A172 (cell line): ENCODE data around the gene FCHO1. TPM values are rescaled to one million over a fixed set of nuclear protein-coding genes. Genes with fewer than 3 reads are reported as not detected.

ENCODE experiments used
- DNase-seq: peaks from one replicate; pipeline ENCODE4 v3.0.0-alpha.2; 2015; ENCODE audit warnings: low spot score
- total RNA-seq: library from RNA; depleted of rRNA; stranded (reverse); fragments of >200 nt; shearing (Covaris generic); gene quantifications from 2 replicates; pipeline ENCODE4 v1.2.3, GENCODE V29; 2014

The FCHO1 gene
- total RNA-seq, 1 experiment from 2014 or later = 2.1 TPM

DNA sequence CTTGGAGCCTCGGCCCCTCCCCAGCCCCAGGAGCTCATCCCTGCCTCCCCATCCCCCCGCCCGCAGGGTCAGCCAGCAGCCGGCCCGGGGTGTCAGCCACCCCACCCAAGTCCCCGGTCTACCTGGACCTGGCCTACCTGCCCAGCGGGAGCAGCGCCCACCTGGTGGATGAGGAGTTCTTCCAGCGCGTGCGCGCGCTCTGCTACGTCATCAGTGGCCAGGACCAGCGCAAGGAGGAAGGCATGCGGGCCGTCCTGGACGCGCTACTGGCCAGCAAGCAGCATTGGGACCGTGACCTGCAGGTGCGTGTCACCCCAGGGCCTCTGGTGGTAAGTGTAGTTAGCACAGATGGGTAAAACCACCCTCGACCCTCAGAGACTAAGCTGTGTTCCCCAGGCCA, 18.1 kb upstream of the FCHO1 start:
- no peak for DNase-seq

GRCh38 chr19:17734146-17734545, 17.1 kb upstream of the FCHO1 start:
- DNase-seq = no peak

DNA sequence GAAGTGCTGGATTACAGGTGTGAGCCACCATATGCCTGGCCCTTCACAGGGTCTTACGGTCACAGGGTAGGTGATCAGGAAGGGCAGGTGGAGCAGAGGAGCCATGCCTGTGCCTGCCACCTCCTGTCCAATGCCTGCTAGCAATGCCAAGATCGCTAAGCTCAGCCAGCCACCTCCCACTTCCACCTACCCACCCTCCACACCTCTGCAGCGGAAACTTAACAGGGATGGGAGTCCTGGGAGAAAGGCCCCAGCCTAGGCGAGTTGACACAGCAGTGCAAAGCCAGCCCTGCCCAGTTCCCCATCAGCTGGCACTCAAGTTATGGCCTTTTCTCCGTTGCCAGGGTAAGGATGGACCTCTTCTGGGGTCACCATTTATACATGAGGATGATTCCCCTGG, 15.9 kb upstream of the FCHO1 start:
- DNase-seq = no peak

- peak; percentile 37 for DNase-seq
These were observed 13.6 kb upstream of the FCHO1 start for GRCh38 chr19:17737690-17738153.

- DNase-seq = no peak
These were observed 12.0 kb upstream of the FCHO1 start for GRCh38 chr19:17739121-17739875.

DNA sequence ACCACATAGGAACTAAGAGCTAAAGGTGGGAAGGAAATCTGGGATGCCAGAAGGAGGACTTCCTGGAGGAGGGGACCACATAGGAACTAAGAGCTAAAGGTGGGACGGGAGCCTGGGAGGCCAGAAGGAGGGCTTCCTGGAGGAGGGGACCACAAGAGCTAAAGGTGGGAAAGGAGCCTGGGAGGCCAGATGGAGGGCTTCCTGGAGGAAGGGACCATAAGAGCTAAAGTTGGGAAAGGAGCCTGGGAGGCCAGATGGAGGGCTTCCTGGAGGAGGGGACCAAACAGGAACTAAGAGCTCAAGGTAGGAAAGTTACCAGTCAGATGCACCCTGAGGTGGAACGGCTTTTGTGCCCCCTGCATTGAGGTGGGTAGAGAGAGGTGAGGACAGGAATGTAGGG, 9.8 kb upstream of the FCHO1 start:
- no peak for DNase-seq

DNA sequence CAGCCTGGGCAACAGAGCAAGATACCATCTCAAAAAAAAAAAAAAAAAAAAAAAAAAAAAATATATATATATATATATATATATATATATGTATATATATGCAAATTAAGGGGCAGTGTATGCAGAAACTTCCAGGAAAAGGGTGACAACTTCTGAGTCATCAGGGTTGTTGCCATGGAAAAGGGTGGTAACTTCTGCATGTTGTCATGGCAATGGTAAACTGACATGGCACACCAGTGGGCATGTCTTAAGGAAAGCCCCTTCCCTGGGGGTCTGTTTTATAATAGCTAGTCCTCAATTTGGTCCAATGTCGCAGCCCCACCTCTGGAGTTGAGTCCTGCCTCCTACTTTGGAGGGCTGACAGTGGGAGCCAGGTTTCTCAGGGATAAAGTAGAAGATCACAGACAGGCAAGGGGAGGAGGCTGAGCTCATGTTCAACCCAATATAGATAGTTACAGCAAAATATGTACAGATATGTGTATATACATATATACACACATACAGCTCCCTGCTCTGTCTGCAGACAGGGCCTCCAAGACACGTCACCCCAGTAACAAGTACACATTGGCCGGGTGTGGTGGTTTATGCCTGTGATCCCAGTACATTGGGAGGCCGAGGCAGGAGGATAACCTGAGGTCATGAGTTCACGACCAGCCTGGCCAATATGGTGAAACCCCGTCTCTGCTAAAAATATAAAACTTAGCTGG, 7.2 kb upstream of the FCHO1 start:
- DNase-seq = peak; percentile 48

DNA sequence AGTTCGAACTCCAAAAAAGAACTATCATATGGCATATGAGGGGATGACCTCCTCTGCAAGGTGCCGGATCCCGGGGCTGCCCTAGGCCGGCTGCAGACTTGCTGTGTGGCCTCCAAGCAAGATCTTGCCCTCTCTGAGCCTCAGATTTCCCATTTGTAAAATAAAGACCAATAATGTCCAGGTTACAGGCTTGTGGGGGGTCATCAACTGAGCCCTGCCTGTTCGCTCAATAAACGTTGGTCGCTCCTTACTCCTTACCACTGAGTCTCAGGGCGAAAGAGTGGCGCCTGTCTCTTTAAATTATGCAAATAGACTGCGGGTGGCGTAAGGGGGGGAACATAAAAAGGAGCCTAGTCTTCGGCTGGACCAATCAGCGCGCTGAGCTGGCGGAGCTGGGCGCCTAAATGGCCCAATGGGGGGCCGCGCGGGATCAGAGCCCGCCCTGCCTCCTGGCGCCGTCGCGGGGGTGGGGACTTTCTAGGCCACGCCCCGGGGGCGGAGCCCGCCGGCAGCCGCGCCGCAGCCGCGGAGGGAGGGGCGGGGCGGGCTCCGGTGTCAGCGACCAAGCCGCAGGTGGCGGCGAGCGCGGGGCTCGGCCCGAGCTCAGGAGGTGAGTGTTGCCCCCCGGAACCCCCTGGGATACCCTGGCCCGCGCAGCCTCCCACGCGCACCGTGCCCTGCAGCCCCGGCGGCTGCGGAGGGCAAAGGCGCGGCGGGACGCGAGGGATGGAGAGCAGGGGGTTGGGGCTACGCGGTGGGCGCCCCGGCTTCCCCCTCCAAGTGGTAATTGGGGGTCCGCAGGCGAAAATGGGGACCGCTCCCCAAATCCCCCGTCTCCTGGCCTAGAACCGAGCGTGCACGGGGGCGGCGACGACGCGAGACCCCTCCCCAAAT, 3.8 kb upstream of the FCHO1 start:
- DNase-seq = peak; percentile 94

DNA sequence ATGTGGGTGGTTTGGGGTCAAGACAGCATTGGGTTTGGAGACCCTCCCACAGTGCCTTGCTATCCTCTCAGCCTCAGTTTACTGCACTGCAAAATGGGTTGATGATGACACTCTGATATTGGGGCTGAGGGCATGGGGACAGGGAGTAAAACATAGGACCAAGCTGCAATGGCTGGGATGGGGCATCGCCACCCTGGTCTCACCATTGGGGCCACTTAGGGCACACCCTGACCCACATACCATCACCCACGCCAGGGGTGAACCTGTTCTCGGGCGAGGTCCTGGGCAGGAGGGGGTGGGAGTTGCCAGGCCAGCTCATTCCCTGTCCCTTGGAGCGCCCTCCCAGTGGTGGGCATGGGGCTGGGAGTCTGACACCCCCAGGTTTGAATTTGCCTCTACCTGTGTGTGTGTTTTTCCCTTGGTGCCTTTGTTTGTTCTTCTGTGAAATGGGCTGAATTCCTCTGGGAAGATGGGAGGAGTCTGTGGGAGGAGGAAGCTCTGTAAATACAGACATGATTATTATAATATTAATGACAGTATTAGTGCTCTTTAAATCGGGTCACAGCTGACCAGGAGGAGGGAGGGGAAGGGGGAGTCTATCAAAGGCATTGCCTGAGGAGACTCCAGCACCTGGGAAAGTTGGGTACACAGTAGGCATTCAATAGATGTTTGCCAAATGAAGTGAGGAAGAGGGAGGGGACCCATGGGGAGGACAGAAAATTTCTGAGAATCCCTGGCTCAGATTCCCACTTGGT, 2.2 kb upstream of the FCHO1 start:
- no peak for DNase-seq

- no peak for DNase-seq
These were observed 1.4 kb upstream of the FCHO1 start for GRCh38 chr19:17749912-17750317.

- DNase-seq = no peak
These were observed 616 bp downstream of the FCHO1 start for GRCh38 chr19:17751912-17752273.

DNA sequence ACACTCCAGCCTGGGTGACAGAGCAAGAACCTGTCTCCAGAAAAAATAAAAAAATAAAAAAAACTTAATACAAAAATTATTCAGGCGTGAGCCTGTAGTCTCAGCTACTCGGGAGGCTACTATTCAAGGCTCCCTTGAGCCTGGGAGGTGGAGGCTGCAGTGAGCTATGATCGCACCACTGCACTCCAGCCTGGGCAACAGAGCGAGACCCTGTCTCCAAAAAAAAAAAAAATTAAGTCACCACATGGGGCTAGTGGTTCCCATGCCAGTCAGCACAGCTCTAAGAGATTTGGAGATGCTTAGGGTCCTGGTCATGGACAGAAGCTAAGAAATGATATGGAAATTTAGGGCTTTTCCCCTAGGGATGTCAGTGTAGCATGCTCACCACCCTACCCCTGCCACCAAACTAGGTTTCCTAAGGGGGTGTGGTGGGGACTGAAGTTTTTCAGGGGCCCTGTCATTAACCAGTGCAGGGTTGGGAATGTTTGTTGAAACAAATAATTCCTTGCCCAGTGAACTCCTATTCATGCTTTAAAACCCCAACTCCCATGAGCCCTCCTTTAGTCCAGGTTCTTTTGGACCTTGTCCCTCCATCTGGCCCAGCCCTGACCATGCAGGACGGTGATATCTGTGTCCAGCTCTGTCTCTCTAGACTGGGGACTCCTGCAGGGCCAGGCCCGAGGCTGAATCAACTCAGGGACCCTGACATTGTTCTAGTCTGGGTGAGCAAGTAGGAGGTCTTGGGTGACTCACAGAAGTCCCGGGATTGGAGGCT, 1.8 kb downstream of the FCHO1 start:
- DNase-seq = no peak

- no peak for DNase-seq
These were observed 2.7 kb downstream of the FCHO1 start for GRCh38 chr19:17753976-17754375.

- DNase-seq = no peak
These were observed 3.6 kb downstream of the FCHO1 start for GRCh38 chr19:17754634-17755442.

- DNase-seq = no peak
These were observed 4.2 kb downstream of the FCHO1 start for GRCh38 chr19:17755443-17755890.

DNA sequence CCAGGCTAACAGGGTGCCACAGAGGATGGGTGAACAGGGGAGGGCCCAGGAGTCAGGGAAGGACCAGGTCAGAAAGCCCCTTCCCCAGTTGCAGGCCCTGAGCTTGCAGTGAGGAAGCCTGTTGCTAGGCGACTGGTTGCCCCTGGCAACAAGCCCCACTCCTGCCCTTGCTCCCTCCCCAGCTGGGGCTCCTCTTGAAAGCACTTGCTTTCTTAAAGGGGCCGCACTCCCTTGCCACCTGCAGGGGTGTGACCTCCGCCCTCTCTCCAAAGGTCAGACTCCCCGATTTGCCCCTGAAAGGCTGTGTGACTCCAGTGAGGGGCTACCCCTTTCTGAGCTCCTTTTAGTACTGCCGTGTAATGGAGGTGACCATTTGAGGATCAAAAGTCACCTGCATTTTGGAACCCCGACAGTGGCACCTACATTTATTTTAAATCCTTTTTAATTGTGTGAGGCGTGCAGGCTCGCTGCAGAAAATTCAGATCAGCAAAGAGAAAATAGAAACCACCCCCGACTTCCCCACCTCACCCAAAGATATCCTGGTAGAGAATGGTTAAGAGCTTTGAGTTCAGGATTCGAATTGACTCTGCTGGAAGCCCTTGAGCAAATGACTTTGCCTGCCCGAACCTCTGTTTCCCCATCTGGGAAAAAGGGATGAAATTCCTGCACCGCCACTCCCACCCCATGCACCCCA, 4.8 kb downstream of the FCHO1 start:
- DNase-seq = peak; percentile 42

GRCh38 chr19:17757125-17757524, 5.8 kb downstream of the FCHO1 start:
- DNase-seq = peak; percentile 73

- DNase-seq = no peak
These were observed 7.2 kb downstream of the FCHO1 start for GRCh38 chr19:17758515-17758914.

- DNase-seq = no peak
These were observed 9.9 kb downstream of the FCHO1 start for GRCh38 chr19:17761148-17761547.
